Neural cell (in vitro differentiated cells): ENCODE data around the gene SPTSSA. TPM values are rescaled to one million over a fixed set of nuclear protein-coding genes. Genes with fewer than 3 reads are reported as not detected.
"Not testable (repeated sequence)": the region's sequence is repeated elsewhere in the genome, so short reads cannot be mapped to it uniquely, and the experiment has no call there.

Experiments
- H2AFZ ChIP-seq: fragments of 200-600, 300-800 bp; sonication (generic), shearing (Covaris generic); 2 replicates; pipeline ENCODE4 v1.6.0; 2014; ENCODE audit warnings: low read depth, mild to moderate bottlenecking, antibody characterized with exemption, low read length, moderate library complexity
- H3F3A ChIP-seq: fragments of 200-600 bp; shearing (Covaris generic); 2 replicates; pipeline ENCODE4 v1.6.1; 2016; ENCODE audit warnings: mild to moderate bottlenecking, moderate library complexity, mixed read lengths, antibody characterized with exemption, low read length; ENCODE audit not compliant: insufficient read depth, poor library complexity, severe bottlenecking
- H3K27ac ChIP-seq: fragments of 200-600, 300-800 bp; sonication (generic), shearing (Covaris generic); 2 replicates; pipeline ENCODE4 v1.5.1; 2014; ENCODE audit warnings: mild to moderate bottlenecking, low read length, moderate library complexity
- H3K27me3 ChIP-seq: fragments of 300-800, 200-600 bp; sonication (generic), shearing (Covaris generic); 2 replicates; pipeline ENCODE4 v1.6.0; 2014; ENCODE audit warnings: mild to moderate bottlenecking, low read depth, low read length, moderate library complexity; ENCODE audit not compliant: insufficient read depth
- H3K36me3 ChIP-seq: fragments of 300-800, 200-600 bp; sonication (generic), shearing (Covaris generic); 2 replicates; pipeline ENCODE4 v1.5.1; 2014; ENCODE audit warnings: mild to moderate bottlenecking, antibody characterized with exemption, low read length, moderate library complexity; ENCODE audit not compliant: insufficient read depth
- H3K4me2 ChIP-seq: fragments of 300-800, 200-600 bp; sonication (generic), shearing (Covaris generic); 2 replicates; pipeline ENCODE4 v1.6.0; 2014; ENCODE audit warnings: mild to moderate bottlenecking, low read length
- H3K4me3 ChIP-seq: fragments of 300-800, 200-600 bp; sonication (generic), shearing (Covaris generic); 2 replicates; pipeline ENCODE4 v1.5.1; 2014; ENCODE audit warnings: mild to moderate bottlenecking, low read length, moderate library complexity
- H3K79me2 ChIP-seq: fragments of 200-600 bp; shearing (Covaris generic); replicated peaks from 2 replicates; pipeline ENCODE4 v1.6.0; 2014; ENCODE audit warnings: mild to moderate bottlenecking, low read length, moderate library complexity; ENCODE audit not compliant: insufficient read depth
- H3K9ac ChIP-seq: fragments of 300-800, 200-600 bp; sonication (generic), shearing (Covaris generic); 2 replicates; pipeline ENCODE4 v1.6.1; 2016; ENCODE audit warnings: mild to moderate bottlenecking, low read length, mixed read lengths
- H3K9me2 ChIP-seq: fragments of 200-600 bp; shearing (Covaris generic); 2 replicates; pipeline ENCODE4 v1.6.1; 2016; ENCODE audit warnings: mild to moderate bottlenecking, low read length, mixed read lengths; ENCODE audit not compliant: insufficient read depth
- H3K9me3 ChIP-seq: fragments of 200-600, 300-800 bp; sonication (generic), shearing (Covaris generic); 2 replicates; pipeline ENCODE4 v1.6.1; 2016; ENCODE audit warnings: mild to moderate bottlenecking, mixed run types, low read length, moderate library complexity, mixed read lengths
- H4K20me1 ChIP-seq: fragments of 200-600 bp; shearing (Covaris generic); 2 replicates; pipeline ENCODE4 v1.6.1; 2016; ENCODE audit warnings: mild to moderate bottlenecking, mixed run types; ENCODE audit not compliant: insufficient read depth
- CTCF ChIP-seq: fragments of 450-650 bp; IDR thresholded peaks from 2 replicates; pipeline ENCODE4 v1.5.1; 2014; ENCODE audit warnings: antibody characterized with exemption, mild to moderate bottlenecking, moderate library complexity; ENCODE audit not compliant: poor library complexity, severe bottlenecking
- EP300 ChIP-seq: fragments of 450-650 bp; conservative IDR thresholded peaks from 2 replicates; pipeline ENCODE4 v1.6.1; 2014; ENCODE audit warnings: antibody characterized with exemption, mild to moderate bottlenecking, moderate library complexity; ENCODE audit not compliant: poor library complexity, severe bottlenecking
- EZH2 ChIP-seq: fragments of 200-600, 300-800 bp; shearing (Covaris generic), sonication (generic); IDR thresholded peaks from 2 replicates; pipeline ENCODE4 v1.6.1; 2014; ENCODE audit warnings: antibody characterized with exemption, low read length, borderline replicate concordance, mild to moderate bottlenecking; ENCODE audit not compliant: insufficient read depth, poor library complexity, severe bottlenecking
- MXI1 ChIP-seq: fragments of 450-650 bp; conservative IDR thresholded peaks from 2 replicates; pipeline ENCODE4 v1.6.1; 2014; ENCODE audit warnings: antibody characterized with exemption, mild to moderate bottlenecking; ENCODE audit not compliant: poor library complexity, severe bottlenecking
- POLR2AphosphoS5 ChIP-seq: IDR thresholded peaks from 2 replicates; pipeline ENCODE4 v1.6.1; 2012
- RAD21 ChIP-seq: fragments of 450-650 bp; conservative IDR thresholded peaks from 2 replicates; pipeline ENCODE4 v1.6.1; 2014; ENCODE audit warnings: antibody characterized with exemption, mild to moderate bottlenecking, moderate library complexity
- REST ChIP-seq: IDR thresholded peaks from 2 replicates; pipeline ENCODE4 v1.6.1; 2012; ENCODE audit warnings: borderline replicate concordance
- SMC3 ChIP-seq: fragments of 450-650 bp; conservative IDR thresholded peaks from 2 replicates; pipeline ENCODE4 v1.6.1; 2014; ENCODE audit warnings: antibody characterized with exemption, mild to moderate bottlenecking, moderate library complexity; ENCODE audit not compliant: poor library complexity
- TAF1 ChIP-seq: IDR thresholded peaks from 2 replicates; pipeline ENCODE4 v1.6.1; 2012; ENCODE audit warnings: low read depth
- polyA plus RNA-seq: library from polyadenylated mRNA; depleted of rRNA; stranded (reverse); fragments of >200 nt; gene quantifications from 2 replicates; pipeline ENCODE4 v1.2.3, GENCODE V29; 2014

The SPTSSA gene
- polyA plus RNA-seq, 1 donor from 2014 or later, result 16.0 TPM

DNA sequence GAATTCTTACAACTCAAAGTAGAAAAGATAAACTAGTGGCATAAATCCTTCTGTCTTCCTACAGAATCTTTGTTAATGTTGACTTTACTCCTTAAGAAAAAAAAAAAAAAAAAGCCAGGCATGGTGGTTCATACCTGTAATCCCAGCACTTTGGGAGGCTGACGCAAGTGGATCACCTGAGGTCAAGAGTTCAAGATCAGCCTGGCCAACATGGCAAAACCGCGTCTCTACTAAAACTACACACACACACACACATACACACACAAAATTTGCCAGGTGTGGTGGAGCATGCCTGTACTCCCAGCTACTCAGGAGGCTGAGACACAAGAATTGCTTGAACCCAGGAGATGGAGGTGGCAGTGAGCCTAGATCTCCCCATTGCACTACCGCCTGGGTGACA, 17.7 kb upstream of the SPTSSA start:
- TF ChIP-seq MXI1 (no peak), EZH2 (no peak), CTCF (no peak), SMC3 (no peak), REST (no peak), EP300 (no peak), POLR2AphosphoS5 (no peak), RAD21 (no peak), TAF1 (no peak)
- no peak overlapping the region for H3K9ac ChIP-seq
- H3K4me2 ChIP-seq, result no peak overlapping the region
- no peaks in the 10 kb centered on the region for H3K27me3 ChIP-seq
- H3K79me2 ChIP-seq, result no peaks in the 10 kb centered on the region
- no peak overlapping the region for H3K27ac ChIP-seq
- no peaks in the 10 kb centered on the region for H3F3A ChIP-seq
- no peaks in the 10 kb centered on the region for H4K20me1 ChIP-seq
- H3K36me3 ChIP-seq, result no peaks in the 10 kb centered on the region
- H3K9me3 ChIP-seq, result no peaks in the 10 kb centered on the region
- H3K4me3 ChIP-seq, result no peak overlapping the region
- no peak overlapping the region for H2AFZ ChIP-seq
- no peaks in the 10 kb centered on the region for H3K9me2 ChIP-seq

DNA sequence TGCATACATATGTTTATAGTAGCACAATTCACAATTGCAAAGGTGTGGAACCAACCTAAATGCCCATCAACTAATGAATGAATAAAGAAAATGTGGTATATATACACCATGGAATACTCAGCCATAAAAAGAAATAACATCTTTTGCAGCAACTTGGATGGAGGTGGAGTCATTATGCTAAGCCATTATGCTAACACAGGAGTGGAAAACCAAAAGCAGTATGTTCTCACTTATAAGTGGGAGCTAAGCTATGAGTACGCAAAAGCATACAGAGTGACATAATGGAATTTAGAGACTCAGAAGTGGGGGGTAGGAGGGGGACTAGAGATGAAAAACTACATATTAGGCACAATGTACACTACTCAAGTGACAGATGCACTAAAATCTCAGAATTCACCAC, 16.2 kb upstream of the SPTSSA start:
- Histone ChIP-seq H3F3A (no peaks in the 10 kb centered on the region), H3K9ac (no peak overlapping the region), H3K36me3 (no peaks in the 10 kb centered on the region), H2AFZ (no peak overlapping the region), H4K20me1 (no peaks in the 10 kb centered on the region), H3K9me3 (no peaks in the 10 kb centered on the region), H3K4me2 (no peak overlapping the region), H3K79me2 (no peaks in the 10 kb centered on the region), H3K9me2 (no peaks in the 10 kb centered on the region), H3K27me3 (no peaks in the 10 kb centered on the region), H3K4me3 (no peak overlapping the region), H3K27ac (no peak overlapping the region)
- TF ChIP-seq TAF1 (no peak), RAD21 (no peak), POLR2AphosphoS5 (no peak), SMC3 (no peak), CTCF (no peak), REST (no peak), EZH2 (no peak), EP300 (no peak), MXI1 (no peak)

DNA sequence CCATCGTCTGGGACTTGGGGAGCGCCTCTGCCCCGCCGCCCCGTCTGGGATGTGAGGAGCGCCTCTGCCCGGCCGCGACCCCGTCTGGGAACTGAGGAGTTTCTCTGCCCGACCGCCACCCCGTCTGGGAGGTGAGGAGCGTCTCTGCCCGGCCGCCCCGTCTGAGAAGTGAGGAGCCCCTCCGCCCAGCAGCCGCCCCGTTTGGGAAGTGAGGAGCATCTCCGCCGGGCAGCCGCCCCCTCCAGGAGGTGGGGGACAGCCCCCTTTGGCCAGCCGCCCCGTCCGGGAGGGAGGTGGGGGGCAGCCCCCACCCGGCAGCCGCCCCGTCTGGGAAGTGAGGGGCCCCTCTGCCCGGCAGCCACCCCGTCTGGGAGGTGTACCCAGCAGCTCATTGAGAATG, 14.0 kb upstream of the SPTSSA start:
- not testable (repeated sequence) for H3K9me2 ChIP-seq, H3K27ac ChIP-seq, H3K36me3 ChIP-seq, H3K4me2 ChIP-seq, H4K20me1 ChIP-seq, H2AFZ ChIP-seq, H3F3A ChIP-seq, H3K9me3 ChIP-seq, H3K9ac ChIP-seq, H3K4me3 ChIP-seq, H3K79me2 ChIP-seq, H3K27me3 ChIP-seq
